Uterus (tissue), 2 donors: Measurements from ENCODE around the gene PDZD8.

Experiments
- CTCF ChIP-seq, 4 experiments: fragments of 200-600 bp in 2 of 4; fragments of 450-650 bp in 2 of 4; sonication (generic) in 2 of 4; IDR thresholded peaks; one replicate each; pipeline ENCODE4 v1.5.1; 2016 to 2019; ENCODE audit warnings: antibody characterized with exemption in 4 of 4, mild to moderate bottlenecking in 2 of 4, moderate library complexity in 1 of 4
- POLR2A ChIP-seq, 2 donors: fragments of 450-650 bp; IDR thresholded peaks; one replicate each; pipeline ENCODE4 v1.6.1; 2016; ENCODE audit warnings: antibody characterized with exemption in 2 of 2, mild to moderate bottlenecking in 1 of 2, moderate library complexity in 1 of 2

- no peak for TF ChIP-seq CTCF (IDR thresholded peaks at IDR 0.05)
- no peak for TF ChIP-seq POLR2A (IDR thresholded peaks at IDR 0.05)
Measured at GRCh38 chr10:117268907-117269306, 106.3 kb downstream of the PDZD8 start.
